LNCAP (cell line): ENCODE measurements around the gene MACROD2.

Experiments
- TF ChIP-seq, protein P1 (sequence below): fragments of 450-650 bp; IDR thresholded peaks from 2 replicates; pipeline ENCODE4 v1.5.1; 2017; ENCODE audit warnings: mild to moderate bottlenecking

The MACROD2 gene

DNA sequence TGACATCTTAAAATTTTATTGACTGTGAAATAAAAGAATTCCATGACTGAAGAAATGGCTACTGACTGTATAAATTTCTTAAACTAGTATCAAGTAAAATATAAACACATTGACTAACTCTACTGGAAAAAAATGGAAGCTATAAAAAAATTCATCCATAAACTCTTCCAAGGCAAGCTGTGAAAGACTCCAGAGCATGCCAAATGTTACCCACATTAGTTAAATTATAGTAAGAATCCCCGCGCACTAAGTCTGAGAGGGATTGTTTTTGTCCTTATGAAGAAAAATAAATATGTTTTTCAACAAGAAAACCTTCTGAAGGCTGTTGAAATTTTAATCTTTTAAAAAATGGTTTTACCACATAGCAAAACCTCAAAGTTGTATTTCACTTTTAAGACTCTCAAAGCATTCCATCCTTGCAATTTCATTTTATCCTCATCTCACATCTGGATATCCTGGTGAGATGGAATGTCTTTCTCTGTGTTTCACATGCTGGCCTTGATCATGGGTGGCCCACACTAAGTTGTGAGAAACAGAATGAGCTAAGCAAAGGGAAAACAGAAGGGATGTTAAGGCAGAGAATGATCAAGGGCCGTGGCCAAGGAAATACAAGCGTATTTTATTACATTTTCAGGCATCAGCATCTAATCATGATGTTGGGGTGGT is 1845.5 kb downstream of the MACROD2 start:
- TF ChIP-seq, protein P1, sequence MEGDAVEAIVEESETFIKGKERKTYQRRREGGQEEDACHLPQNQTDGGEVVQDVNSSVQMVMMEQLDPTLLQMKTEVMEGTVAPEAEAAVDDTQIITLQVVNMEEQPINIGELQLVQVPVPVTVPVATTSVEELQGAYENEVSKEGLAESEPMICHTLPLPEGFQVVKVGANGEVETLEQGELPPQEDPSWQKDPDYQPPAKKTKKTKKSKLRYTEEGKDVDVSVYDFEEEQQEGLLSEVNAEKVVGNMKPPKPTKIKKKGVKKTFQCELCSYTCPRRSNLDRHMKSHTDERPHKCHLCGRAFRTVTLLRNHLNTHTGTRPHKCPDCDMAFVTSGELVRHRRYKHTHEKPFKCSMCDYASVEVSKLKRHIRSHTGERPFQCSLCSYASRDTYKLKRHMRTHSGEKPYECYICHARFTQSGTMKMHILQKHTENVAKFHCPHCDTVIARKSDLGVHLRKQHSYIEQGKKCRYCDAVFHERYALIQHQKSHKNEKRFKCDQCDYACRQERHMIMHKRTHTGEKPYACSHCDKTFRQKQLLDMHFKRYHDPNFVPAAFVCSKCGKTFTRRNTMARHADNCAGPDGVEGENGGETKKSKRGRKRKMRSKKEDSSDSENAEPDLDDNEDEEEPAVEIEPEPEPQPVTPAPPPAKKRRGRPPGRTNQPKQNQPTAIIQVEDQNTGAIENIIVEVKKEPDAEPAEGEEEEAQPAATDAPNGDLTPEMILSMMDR, result no peak

DNA sequence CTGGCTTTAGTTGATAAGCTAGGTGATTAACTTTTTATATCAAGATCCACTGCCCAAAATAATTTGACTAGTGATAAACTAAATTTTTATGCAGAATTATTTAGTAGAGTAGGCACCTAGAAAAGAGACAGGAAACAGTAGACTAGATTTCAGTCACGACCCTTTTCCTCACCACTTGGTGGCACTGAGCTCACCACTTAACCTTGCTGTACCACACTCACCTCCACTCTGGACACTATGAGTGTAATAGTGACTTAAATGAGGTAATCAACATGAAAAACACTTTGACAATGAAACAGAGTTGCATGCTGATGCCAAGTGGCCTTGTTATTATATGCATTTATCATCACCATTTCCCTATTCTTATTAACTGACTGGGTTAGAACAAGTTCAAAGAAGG is 1847.6 kb downstream of the MACROD2 start:
- TF ChIP-seq, protein P1, result peak; percentile 15; the same call in 1 of the 2 replicates

DNA sequence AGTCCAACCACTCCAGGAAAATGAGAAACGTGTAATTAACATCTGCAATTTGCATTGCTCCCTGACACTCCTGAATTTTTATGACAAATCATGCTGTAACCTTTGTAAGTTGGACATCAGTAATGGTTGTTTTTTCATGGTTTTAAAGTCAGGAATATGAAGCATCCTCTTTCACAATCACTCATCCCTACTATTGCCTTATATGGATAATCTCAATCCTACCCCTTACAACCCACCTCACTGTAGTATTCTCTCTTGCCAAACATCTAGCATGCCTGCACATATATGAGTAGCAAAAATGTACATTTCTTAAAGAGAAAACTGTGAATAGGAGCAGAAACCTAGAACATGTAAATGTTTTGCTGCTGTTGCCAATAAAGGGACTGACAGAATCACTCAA is 1848.5 kb downstream of the MACROD2 start:
- TF ChIP-seq, protein P1, result no peak

DNA sequence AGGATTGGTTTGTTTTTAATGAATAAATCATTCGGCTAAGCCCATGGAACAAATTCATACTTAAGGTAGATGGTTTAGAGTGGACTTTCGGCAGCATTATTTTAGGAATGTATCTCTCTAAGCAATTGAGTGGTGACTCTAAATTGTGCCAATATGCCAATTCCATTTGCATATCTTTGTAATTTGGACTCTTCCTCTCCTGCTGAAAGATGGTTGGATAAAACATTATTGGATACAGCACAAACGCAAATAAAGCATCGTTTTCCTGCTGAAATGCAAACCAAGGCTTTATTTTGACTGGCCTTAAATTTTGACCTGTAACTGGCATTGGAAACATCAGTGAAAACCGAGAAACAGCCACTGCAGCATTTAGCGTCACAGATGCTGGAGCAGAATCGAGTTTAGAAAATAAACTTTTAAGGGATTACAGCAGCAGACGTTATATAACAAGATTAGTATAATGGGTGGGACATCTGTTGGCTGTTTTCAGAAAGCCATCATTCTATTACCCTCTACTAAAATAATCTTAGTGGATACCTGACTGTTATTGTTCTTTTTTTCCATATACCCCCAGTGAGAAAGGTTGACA is 1852.0 kb downstream of the MACROD2 start:
- TF ChIP-seq, protein P1, result no peak

DNA sequence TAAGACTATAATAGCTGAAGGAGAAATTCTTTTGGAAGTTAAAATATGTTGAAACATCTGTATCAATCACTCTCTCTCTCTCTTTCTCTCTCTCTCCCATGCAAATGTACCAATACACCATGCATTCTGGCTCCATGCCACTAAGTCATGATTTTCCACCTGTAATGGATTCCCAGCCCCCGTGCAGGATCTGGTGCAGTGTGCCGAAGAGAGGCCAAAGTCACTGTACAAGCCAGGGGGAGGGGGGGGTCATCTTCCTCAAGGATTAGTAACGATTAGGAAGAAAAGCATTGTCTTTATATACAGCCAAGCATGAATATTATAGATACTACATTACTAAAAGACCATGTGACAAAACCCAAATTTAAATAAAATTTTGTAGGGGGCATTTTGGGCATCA is 1852.8 kb downstream of the MACROD2 start:
- TF ChIP-seq, protein P1, result no peak

DNA sequence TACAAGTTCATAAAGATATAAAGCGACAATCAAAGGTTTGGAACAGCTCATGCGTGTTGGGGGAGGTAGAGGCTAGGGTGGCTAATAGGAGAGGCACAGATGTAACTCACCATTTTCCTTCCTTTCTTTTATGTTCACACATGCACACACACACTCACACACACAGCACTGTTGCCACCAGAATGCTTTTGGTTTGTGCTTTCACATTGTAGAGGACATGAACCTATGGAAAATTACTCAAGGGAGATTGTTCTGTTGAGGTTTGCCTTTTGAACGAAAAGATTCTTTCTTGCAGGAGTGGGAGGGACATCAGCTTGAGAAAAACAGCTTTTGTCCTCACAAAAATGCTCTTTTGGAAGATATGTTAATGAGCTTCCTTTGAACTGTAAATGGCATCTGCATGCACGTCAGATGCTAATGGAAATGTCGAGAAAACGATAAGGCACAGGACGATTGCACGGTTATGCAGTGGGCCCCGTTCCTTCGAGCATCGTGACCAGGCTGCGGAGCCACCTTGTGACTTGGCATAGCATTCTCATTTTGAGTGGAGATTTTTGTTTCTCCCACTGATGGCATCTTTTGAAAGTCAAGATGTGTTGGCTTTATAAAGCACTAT is 1853.8 kb downstream of the MACROD2 start:
- TF ChIP-seq, protein P1, result no peak

DNA sequence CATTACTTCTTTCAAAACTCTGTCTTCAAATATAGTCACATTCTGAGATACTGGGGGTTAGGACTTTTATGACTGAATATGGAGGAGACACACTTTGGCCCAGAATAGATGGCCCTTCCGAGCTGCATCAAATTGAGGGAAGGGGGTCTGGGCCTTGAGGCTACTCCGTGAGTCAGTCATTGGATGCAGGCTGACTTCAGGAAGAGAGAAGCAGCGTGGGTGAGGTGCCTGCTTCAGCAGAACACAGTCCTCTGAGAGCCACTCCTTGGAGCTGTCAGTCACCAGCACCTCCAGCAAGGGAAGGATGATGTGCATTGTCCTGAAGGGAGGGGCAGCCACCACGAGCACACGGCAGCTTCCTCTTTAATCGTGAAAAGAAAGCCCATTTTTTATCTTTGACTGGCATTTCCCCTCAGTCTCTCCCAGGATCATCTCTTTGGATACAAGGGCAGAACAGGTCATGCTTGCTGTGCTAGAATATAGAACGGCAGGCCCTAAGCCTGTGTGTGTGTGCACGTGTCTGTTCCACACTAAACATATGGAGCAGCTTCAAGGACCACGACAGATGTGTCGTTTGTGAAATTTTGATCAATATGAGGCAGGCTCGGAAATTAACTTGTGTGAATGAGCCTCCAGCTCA is 1856.4 kb downstream of the MACROD2 start:
- TF ChIP-seq, protein P1, result no peak
